Activated naive CD4-positive, alpha-beta T cell treated with anti-CD3 and anti-CD28 coated beads, Interleukin-2, amount 10 ng/mL, durations not matched to agents 7 days and 5 days (primary cell): ENCODE results near the gene KIRREL1.
A peak's percentile ranks its signal among the peaks of the same experiment; 100 is the strongest.

ENCODE experiments used
- CTCF ChIA-PET: fragments of 350-600 bp; sonication (Branson Sonifier 250); formaldehyde crosslinking; loops from one replicate; lab custom pipeline; 2021; ENCODE audit warnings: antibody characterized with exemption; lab: Charles Lee
- DNase-seq: peaks from one replicate; pipeline ENCODE4 v3.0.0-alpha.2; 2020
- H3K27ac Mint-ChIP-seq: one replicate; pipeline ENCODE4 v1.8.0; 2021; ENCODE audit warnings: mild to moderate bottlenecking, moderate library complexity, mixed read lengths
- H3K27me3 Mint-ChIP-seq: one replicate; pipeline ENCODE4 v1.8.0; 2021; ENCODE audit warnings: mild to moderate bottlenecking, mixed read lengths
- H3K36me3 Mint-ChIP-seq: one replicate; pipeline ENCODE4 v1.8.0; 2021; ENCODE audit warnings: mixed read lengths
- H3K4me1 Mint-ChIP-seq: one replicate; pipeline ENCODE4 v1.8.0; 2021; ENCODE audit warnings: mixed read lengths
- H3K4me3 Mint-ChIP-seq: one replicate; pipeline ENCODE4 v1.8.0; 2021; ENCODE audit warnings: mild to moderate bottlenecking, moderate library complexity, mixed read lengths
- H3K9me3 Mint-ChIP-seq: one replicate; pipeline ENCODE4 v1.8.0; 2021; ENCODE audit warnings: mixed read lengths

Gene KIRREL1

DNA sequence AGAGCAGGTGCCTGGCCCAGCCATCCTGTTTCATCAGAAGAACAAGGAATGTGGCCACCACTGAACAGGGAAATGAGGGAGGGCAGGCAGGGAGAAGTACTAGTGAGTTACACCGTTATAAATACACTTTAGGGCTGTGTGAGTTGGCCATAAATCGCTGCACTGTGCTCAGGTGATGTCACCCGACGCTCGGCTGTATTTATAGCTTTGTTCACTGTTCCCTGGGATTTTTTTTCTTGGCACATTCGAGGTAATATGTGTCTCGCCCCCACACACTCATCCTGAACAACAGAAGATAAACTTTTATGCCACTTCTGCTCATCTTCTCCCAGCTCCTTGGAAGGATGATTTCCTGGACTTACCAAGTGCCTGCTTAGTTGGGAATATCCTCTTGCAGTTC is 9.0 kb upstream of the KIRREL1 start:
- Mint-ChIP-seq H3K4me3 (no peak overlapping the region), H3K27me3 (peaks cover 13% of the 10 kb centered on the region), H3K4me1 (no peaks in the 10 kb centered on the region), H3K27ac (no peak overlapping the region), H3K9me3 (no peaks in the 10 kb centered on the region), H3K36me3 (no peaks in the 10 kb centered on the region)
- DNase-seq = no peak
- CTCF ChIA-PET = interaction anchor here (1.4 to 2.8 kb wide), 2 partner anchors 7 to 16 kb away, joined by 7 to 12 read pairs; no protein-coding TSS in a partner anchor

DNA sequence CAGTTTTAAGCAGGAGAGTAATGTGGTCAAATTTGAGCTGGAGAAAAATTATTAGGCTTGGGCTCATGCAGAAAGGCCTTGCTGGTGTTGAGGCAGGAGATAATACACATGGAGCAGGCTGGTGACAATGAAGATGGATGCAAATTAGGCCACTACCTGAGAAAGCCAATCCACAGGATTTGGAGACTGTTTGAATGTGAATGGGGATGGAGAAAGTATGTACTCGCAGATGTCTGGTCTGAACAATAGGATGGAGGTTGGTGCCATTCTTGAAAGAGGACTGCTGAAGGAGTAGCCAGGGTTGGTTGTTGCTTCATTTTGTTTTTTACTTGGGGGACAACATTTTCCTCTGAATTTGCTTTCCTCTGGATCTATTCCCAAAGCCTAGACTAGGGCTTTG is 8.0 kb upstream of the KIRREL1 start:
- no peak overlapping the region for H3K27ac Mint-ChIP-seq
- no peak for DNase-seq
- H3K4me1 Mint-ChIP-seq = no peaks in the 10 kb centered on the region
- H3K9me3 Mint-ChIP-seq = no peaks in the 10 kb centered on the region
- H3K27me3 Mint-ChIP-seq = peaks cover 23% of the 10 kb centered on the region
- H3K36me3 Mint-ChIP-seq = no peaks in the 10 kb centered on the region
- CTCF ChIA-PET = no interaction called here
- H3K4me3 Mint-ChIP-seq = no peak overlapping the region

DNA sequence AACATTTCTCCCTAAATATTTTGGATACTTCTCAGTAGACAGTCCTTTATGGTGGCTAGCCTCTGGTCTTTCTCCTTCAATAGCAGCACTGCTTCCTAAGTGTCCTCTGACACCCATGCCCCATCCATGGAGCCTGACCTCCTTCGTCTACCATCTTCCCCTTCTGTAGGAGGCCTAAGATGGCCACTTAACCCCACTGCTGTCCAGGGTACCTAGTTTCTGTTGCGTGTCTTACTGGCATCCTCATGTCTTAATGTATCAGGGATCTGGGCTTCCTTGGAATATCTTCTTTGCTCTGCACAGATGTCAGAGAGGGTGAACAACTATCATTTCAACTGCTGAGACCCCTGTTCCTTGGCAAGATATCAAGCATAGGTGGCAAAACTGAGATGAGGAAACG is 5.4 kb upstream of the KIRREL1 start:
- no peak for DNase-seq
- H3K4me1 Mint-ChIP-seq = peaks cover 4% of the 10 kb centered on the region
- no peaks in the 10 kb centered on the region for H3K9me3 Mint-ChIP-seq
- H3K27ac Mint-ChIP-seq = no peak overlapping the region
- peaks cover 43% of the 10 kb centered on the region for H3K27me3 Mint-ChIP-seq
- no peak overlapping the region for H3K4me3 Mint-ChIP-seq
- CTCF ChIA-PET = no interaction called here
- no peaks in the 10 kb centered on the region for H3K36me3 Mint-ChIP-seq

- Mint-ChIP-seq H3K27me3 (peaks cover 72% of the 10 kb centered on the region), H3K4me3 (no peak overlapping the region), H3K4me1 (peaks cover 4% of the 10 kb centered on the region), H3K36me3 (no peaks in the 10 kb centered on the region), H3K9me3 (no peaks in the 10 kb centered on the region), H3K27ac (no peak overlapping the region)
- peak; percentile 62 for DNase-seq
- CTCF ChIA-PET = interaction anchor here (0.7 to 4.5 kb wide), 27 partner anchors 8 to 132 kb away, joined by 3 to 52 read pairs (median 4); no protein-coding TSS in a partner anchor
These were observed 1.2 kb upstream of the KIRREL1 start for GRCh38 chr1:157992031-157992832.

DNA sequence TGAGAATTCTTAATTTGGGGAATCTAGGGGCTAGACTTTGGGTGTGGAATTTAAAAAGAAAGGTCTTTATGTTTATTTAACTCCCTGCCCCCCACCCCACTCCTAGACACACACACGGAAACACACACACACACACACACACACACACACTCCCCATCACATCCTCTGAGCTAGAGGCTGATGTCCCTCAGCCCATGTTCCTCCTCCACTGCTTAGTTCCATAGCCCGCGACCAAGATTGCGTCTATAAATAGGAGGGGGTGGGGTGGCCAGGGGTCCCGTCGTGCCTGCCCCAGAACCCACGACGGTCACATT is 655 bp upstream of the KIRREL1 start:
- H3K27ac Mint-ChIP-seq = no peak overlapping the region
- H3K27me3 Mint-ChIP-seq = peaks cover 77% of the 10 kb centered on the region
- CTCF ChIA-PET = interaction anchor here (0.8 to 4.5 kb wide), 19 partner anchors 9 to 132 kb away, joined by 3 to 52 read pairs (median 5); no protein-coding TSS in a partner anchor
- no peaks in the 10 kb centered on the region for H3K9me3 Mint-ChIP-seq
- no peak for DNase-seq
- H3K4me3 Mint-ChIP-seq = peak overlapping the region; percentile 14
- peaks cover 4% of the 10 kb centered on the region for H3K4me1 Mint-ChIP-seq
- no peaks in the 10 kb centered on the region for H3K36me3 Mint-ChIP-seq

- Mint-ChIP-seq H3K9me3 (no peaks in the 10 kb centered on the region), H3K4me3 (no peak overlapping the region), H3K36me3 (no peaks in the 10 kb centered on the region), H3K4me1 (peaks cover 4% of the 10 kb centered on the region), H3K27me3 (peaks cover 77% of the 10 kb centered on the region), H3K27ac (no peak overlapping the region)
- CTCF ChIA-PET = no interaction called here
- DNase-seq = no peak
These were observed 617 bp downstream of the KIRREL1 start for GRCh38 chr1:157993918-157994605.

GRCh38 chr1:157994704-157995582 is 1.5 kb downstream of the KIRREL1 start:
- Mint-ChIP-seq H3K4me3 (no peak overlapping the region), H3K27me3 (peaks cover 71% of the 10 kb centered on the region), H3K27ac (no peak overlapping the region), H3K9me3 (no peaks in the 10 kb centered on the region), H3K4me1 (peaks cover 4% of the 10 kb centered on the region), H3K36me3 (no peaks in the 10 kb centered on the region)
- CTCF ChIA-PET = no interaction called here
- no peak for DNase-seq

GRCh38 chr1:157995583-157996169 is 2.2 kb downstream of the KIRREL1 start:
- H3K4me3 Mint-ChIP-seq = no peak overlapping the region
- peaks cover 4% of the 10 kb centered on the region for H3K4me1 Mint-ChIP-seq
- peaks cover 64% of the 10 kb centered on the region for H3K27me3 Mint-ChIP-seq
- CTCF ChIA-PET = interaction anchor here (0.9 kb wide), 1 partner anchor 129 kb away, joined by 3 read pairs; no protein-coding TSS in a partner anchor
- H3K9me3 Mint-ChIP-seq = no peaks in the 10 kb centered on the region
- H3K27ac Mint-ChIP-seq = no peak overlapping the region
- no peaks in the 10 kb centered on the region for H3K36me3 Mint-ChIP-seq
- DNase-seq = no peak

DNA sequence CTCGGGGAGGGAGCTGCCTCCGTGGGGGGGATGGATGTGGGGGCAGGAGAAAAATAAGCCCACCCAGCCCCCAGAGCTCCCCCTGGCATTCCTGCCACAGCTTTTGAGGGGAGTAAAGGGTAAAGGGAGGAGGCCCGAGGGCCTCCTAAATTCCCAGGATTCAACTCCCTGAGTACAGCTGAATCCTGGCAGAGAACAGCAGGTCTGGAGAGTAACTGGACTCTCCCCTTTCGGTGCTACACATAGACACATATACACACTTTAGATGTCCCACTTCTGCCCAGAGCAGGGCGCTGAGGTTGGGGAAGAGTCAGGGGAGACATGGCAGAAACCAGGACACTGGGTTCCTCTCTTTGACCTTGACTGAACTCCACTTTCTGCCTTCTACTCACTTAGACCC is 3.0 kb downstream of the KIRREL1 start:
- H3K9me3 Mint-ChIP-seq = no peaks in the 10 kb centered on the region
- H3K4me3 Mint-ChIP-seq = no peak overlapping the region
- no peaks in the 10 kb centered on the region for H3K36me3 Mint-ChIP-seq
- DNase-seq = no peak
- CTCF ChIA-PET = interaction anchor here (0.9 kb wide), 1 partner anchor 128 kb away, joined by 3 read pairs; no protein-coding TSS in a partner anchor
- peaks cover 60% of the 10 kb centered on the region for H3K27me3 Mint-ChIP-seq
- peaks cover 4% of the 10 kb centered on the region for H3K4me1 Mint-ChIP-seq
- H3K27ac Mint-ChIP-seq = no peak overlapping the region

- Mint-ChIP-seq H3K36me3 (no peaks in the 10 kb centered on the region), H3K27me3 (peaks cover 26% of the 10 kb centered on the region), H3K27ac (no peak overlapping the region), H3K4me1 (no peaks in the 10 kb centered on the region), H3K4me3 (no peak overlapping the region), H3K9me3 (no peaks in the 10 kb centered on the region)
- CTCF ChIA-PET = interaction anchor here (1.3 kb wide), 1 partner anchor 9 kb away, joined by 3 read pairs; no protein-coding TSS in a partner anchor
- DNase-seq = no peak
These were observed 7.1 kb downstream of the KIRREL1 start for GRCh38 chr1:158000507-158000906.

DNA sequence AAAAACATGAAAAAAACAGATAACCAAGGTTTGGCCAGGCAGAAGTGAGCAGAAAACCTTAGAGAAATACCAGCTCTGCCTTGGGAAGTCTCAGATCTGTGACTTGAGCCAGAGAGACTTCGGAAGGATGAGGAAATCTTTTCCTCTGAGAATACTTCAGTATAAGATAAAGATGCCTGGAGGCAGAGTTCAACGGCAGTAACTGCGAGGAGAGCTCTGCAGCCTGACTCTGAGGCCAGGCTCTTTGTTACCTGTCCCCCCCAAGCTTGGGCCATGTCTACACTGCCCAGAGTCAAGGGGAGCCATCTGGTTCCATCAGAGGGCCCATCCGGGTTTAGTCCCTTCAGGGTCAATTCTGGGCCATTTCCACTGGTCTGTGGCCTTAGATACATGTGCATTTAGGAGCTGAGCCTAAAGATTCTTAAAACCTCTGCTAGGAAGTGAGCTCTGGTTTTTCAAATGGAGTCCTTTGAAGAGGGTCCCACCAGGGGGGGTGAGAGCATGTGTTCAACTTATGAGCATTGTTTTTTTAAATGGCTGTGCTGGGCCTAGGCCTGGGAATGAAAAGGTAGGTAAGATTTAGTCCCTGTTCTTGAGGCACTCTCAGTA is 8.7 kb downstream of the KIRREL1 start:
- Mint-ChIP-seq H3K9me3 (no peaks in the 10 kb centered on the region), H3K27me3 (peaks cover 15% of the 10 kb centered on the region), H3K4me1 (no peaks in the 10 kb centered on the region), H3K4me3 (no peak overlapping the region), H3K36me3 (no peaks in the 10 kb centered on the region), H3K27ac (no peak overlapping the region)
- CTCF ChIA-PET = no interaction called here
- no peak for DNase-seq

GRCh38 chr1:158002631-158003405 is 9.4 kb downstream of the KIRREL1 start:
- H3K27ac Mint-ChIP-seq = no peak overlapping the region
- no peaks in the 10 kb centered on the region for H3K4me1 Mint-ChIP-seq
- H3K4me3 Mint-ChIP-seq = no peak overlapping the region
- no peak for DNase-seq
- no peaks in the 10 kb centered on the region for H3K36me3 Mint-ChIP-seq
- H3K27me3 Mint-ChIP-seq = peaks cover 12% of the 10 kb centered on the region
- no peaks in the 10 kb centered on the region for H3K9me3 Mint-ChIP-seq
- CTCF ChIA-PET = no interaction called here

DNA sequence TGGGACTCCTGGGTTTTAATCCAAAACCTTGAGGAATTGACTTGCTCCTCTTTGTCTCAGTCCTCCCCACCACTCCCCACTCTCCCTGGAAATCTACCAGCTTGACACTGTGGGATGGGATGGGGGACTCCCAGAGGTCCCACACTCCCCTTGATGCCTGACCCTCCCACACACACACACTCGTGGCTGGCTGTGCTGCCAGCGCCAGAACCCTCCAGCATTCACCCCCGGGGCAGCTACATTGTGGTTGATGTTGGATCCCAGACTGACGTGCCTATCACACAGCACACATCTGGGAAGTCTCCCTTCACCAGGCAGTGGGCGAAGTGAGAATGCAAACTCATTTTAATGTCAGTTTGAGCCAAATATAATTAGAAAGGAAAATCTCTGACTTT is 10.0 kb downstream of the KIRREL1 start:
- CTCF ChIA-PET = no interaction called here
- Mint-ChIP-seq H3K27ac (no peak overlapping the region), H3K4me1 (no peaks in the 10 kb centered on the region), H3K27me3 (peaks cover 17% of the 10 kb centered on the region), H3K36me3 (no peaks in the 10 kb centered on the region), H3K9me3 (no peaks in the 10 kb centered on the region), H3K4me3 (no peak overlapping the region)
- no peak for DNase-seq
